ENCODE results near the gene TMEM131L.

- no peak for TF ChIP-seq CTCF (IDR thresholded peaks at IDR 0.05)
- no peak for TF ChIP-seq ZFX (IDR thresholded peaks at IDR 0.05; ENCODE audit: borderline replicate concordance)
These were observed 218.8 kb downstream of the TMEM131L start for GRCh38 chr4:153684971-153685371.
